HL-60 (cell line): ENCODE measurements around the gene CGRRF1.

Experiments used
- DNase-seq, 2 experiments: peaks; one replicate each; pipeline ENCODE4 v3.0.0-alpha.2; 2010 to 2020; ENCODE audit warnings: low read depth in 1 of 2, low spot score in 1 of 2
- H3K27ac ChIP-seq: fragments of 250-450 bp; sonication (Bioruptor Pico); replicated peaks from 2 replicates; pipeline ENCODE4 v1.5.1; 2020; ENCODE audit warnings: mild to moderate bottlenecking, moderate library complexity
- H3K27me3 ChIP-seq: fragments of 250-450 bp; sonication (Bioruptor Pico); 2 replicates; pipeline ENCODE4 v1.5.1; 2021; ENCODE audit warnings: mild to moderate bottlenecking, moderate library complexity; ENCODE audit not compliant: insufficient read depth, poor library complexity, severe bottlenecking
- H3K4me3 ChIP-seq: replicated peaks from 2 replicates; pipeline ENCODE4 v1.5.1; 2011; ENCODE audit warnings: mild to moderate bottlenecking, control low read depth, low read length; ENCODE audit not compliant: insufficient read depth
- CTCF ChIP-seq: IDR thresholded peaks from one replicate; pipeline ENCODE4 v1.5.1; 2011; ENCODE audit warnings: low read length, control low read depth, inconsistent platforms; ENCODE audit not compliant: insufficient read depth
- GABPA ChIP-seq: IDR thresholded peaks from 2 replicates; pipeline ENCODE4 v1.6.1; 2012; ENCODE audit warnings: low read depth
- POLR2AphosphoS5 ChIP-seq: IDR thresholded peaks from 2 replicates; pipeline ENCODE4 v1.6.1; 2012; ENCODE audit warnings: low read depth
- REST ChIP-seq: IDR thresholded peaks from 2 replicates; pipeline ENCODE4 v1.6.1; 2012; ENCODE audit warnings: low read depth; ENCODE audit not compliant: insufficient replicate concordance
- SPI1 ChIP-seq: IDR thresholded peaks from 2 replicates; pipeline ENCODE4 v1.6.1; 2012; ENCODE audit warnings: low read depth, mild to moderate bottlenecking, borderline replicate concordance

The CGRRF1 gene

GRCh38 chr14:54486685-54487084, 23.0 kb upstream of the CGRRF1 start:
- Histone ChIP-seq H3K27ac (no peak overlapping the region), H3K4me3 (no peak overlapping the region), H3K27me3 (no peaks in the 10 kb centered on the region)
- no peak for DNase-seq
- TF ChIP-seq GABPA (no peak), SPI1 (no peak), REST (no peak), CTCF (no peak), POLR2AphosphoS5 (no peak)

GRCh38 chr14:54487771-54488170, 21.9 kb upstream of the CGRRF1 start:
- no peak for TF ChIP-seq POLR2AphosphoS5
- TF ChIP-seq SPI1 = no peak
- TF ChIP-seq CTCF = no peak
- no peak for TF ChIP-seq GABPA
- peak overlapping the region; percentile 98 for H3K4me3 ChIP-seq
- H3K27me3 ChIP-seq = no peaks in the 10 kb centered on the region
- no peak for DNase-seq
- H3K27ac ChIP-seq = peak overlapping the region; percentile 72; the same call in 1 of the 2 replicates

- TF ChIP-seq GABPA (no peak), CTCF (no peak), SPI1 (no peak), POLR2AphosphoS5 (no peak), REST (no peak)
- no peak for DNase-seq
These were observed 21.4 kb upstream of the CGRRF1 start for GRCh38 chr14:54488318-54488645.

GRCh38 chr14:54488646-54489317, 20.9 kb upstream of the CGRRF1 start, which contains the start of gene GMFB:
Gene GMFB (minus strand): TSS chr14:54488980. CDS start chr14:54488927, 53 bp downstream.
- Histone ChIP-seq H3K27ac (peak within 1 kb of the TSS; percentile 72), H3K4me3 (peak within 1 kb of the TSS; percentile 98), H3K27me3 (no peaks in the 10 kb centered on the region)
- TF ChIP-seq GABPA (0 out of 2 replicates have a peak, but pooled peaks have one; percentile 11), CTCF (no peak), REST (no peak), SPI1 (no peak), POLR2AphosphoS5 (peak; percentile 71)
- peak; percentile 67 to 87 for DNase-seq

More at GRCh38 chr14:54488318-54488645, 21.4 kb upstream of the CGRRF1 start:
- Histone ChIP-seq H3K27me3 (no peaks in the 10 kb centered on the region), H3K4me3 (peak overlapping the region; percentile 98), H3K27ac (peak overlapping the region; percentile 72)
